ENCODE results near the gene TCFL5. TPM values are rescaled to one million over a fixed set of nuclear protein-coding genes. Genes with fewer than 3 reads are reported as not detected.

TCFL5 gene
- total RNA-seq, 1 donor from 2014 or later: 6.3 TPM

GRCh38 chr20:62806383-62807050, 55.1 kb downstream of the TCFL5 start:
- H3K9ac ChIP-seq (ENCODE audit: low read depth in 1 of 3, low read length in 3 of 3): peak overlapping the region in 2 of 3 donors; percentile 61 to 88
- no peaks in the 10 kb centered on the region for H3K27me3 ChIP-seq (ENCODE audit: control insufficient read depth in 3 of 3, insufficient read depth in 3 of 3, low read length in 3 of 3)
- H3K4me3 ChIP-seq (ENCODE audit: low read length in 3 of 3): peak overlapping the region; percentile 69 to 95 (median 77)
- peak overlapping the region; percentile 55 for H3K27ac ChIP-seq (ENCODE audit: low read depth, low read length)
- no peaks in the 10 kb centered on the region for H3K9me3 ChIP-seq (ENCODE audit: control insufficient read depth in 3 of 3, low read length in 3 of 3)
- peaks cover 26 to 36% (median 30%) of the 10 kb centered on the region in 3 donors for H3K36me3 ChIP-seq (ENCODE audit: control insufficient read depth in 3 of 3, insufficient read depth in 3 of 3, low read length in 3 of 3)
- peaks cover 41 to 47% (median 47%) of the 10 kb centered on the region in 3 donors for H3K4me1 ChIP-seq (ENCODE audit: control insufficient read depth in 3 of 3, insufficient read depth in 3 of 3, low read length in 3 of 3)

GRCh38 chr20:62805711-62806382, 55.8 kb downstream of the TCFL5 start:
- Histone ChIP-seq H3K4me3 (ENCODE audit: low read length in 3 of 3) (peak overlapping the region; percentile 69 to 95 (median 77)), H3K9me3 (ENCODE audit: control insufficient read depth in 3 of 3, low read length in 3 of 3) (no peaks in the 10 kb centered on the region), H3K9ac (ENCODE audit: low read depth in 1 of 3, low read length in 3 of 3) (peak overlapping the region; percentile 61 to 88 (median 75)), H3K36me3 (ENCODE audit: control insufficient read depth in 3 of 3, insufficient read depth in 3 of 3, low read length in 3 of 3) (peaks cover 31 to 32% (median 32%) of the 10 kb centered on the region in 3 donors), H3K27me3 (ENCODE audit: control insufficient read depth in 3 of 3, insufficient read depth in 3 of 3, low read length in 3 of 3) (no peaks in the 10 kb centered on the region), H3K27ac (ENCODE audit: low read depth, low read length) (peak overlapping the region; percentile 55), H3K4me1 (ENCODE audit: control insufficient read depth in 3 of 3, insufficient read depth in 3 of 3, low read length in 3 of 3) (peaks cover 45 to 54% (median 54%) of the 10 kb centered on the region in 3 donors)

- peak overlapping the region; percentile 61 to 88 (median 75) for H3K9ac ChIP-seq (ENCODE audit: low read depth in 1 of 3, low read length in 3 of 3)
- H3K36me3 ChIP-seq (ENCODE audit: control insufficient read depth in 3 of 3, insufficient read depth in 3 of 3, low read length in 3 of 3): peaks cover 27 to 30% (median 28%) of the 10 kb centered on the region in 3 donors
- no peaks in the 10 kb centered on the region for H3K9me3 ChIP-seq (ENCODE audit: control insufficient read depth in 3 of 3, low read length in 3 of 3)
- H3K27ac ChIP-seq (ENCODE audit: low read depth, low read length): peak overlapping the region; percentile 55
- peak overlapping the region; percentile 69 to 95 (median 89) for H3K4me3 ChIP-seq (ENCODE audit: low read length in 3 of 3)
- no peaks in the 10 kb centered on the region for H3K27me3 ChIP-seq (ENCODE audit: control insufficient read depth in 3 of 3, insufficient read depth in 3 of 3, low read length in 3 of 3)
- H3K4me1 ChIP-seq (ENCODE audit: control insufficient read depth in 3 of 3, insufficient read depth in 3 of 3, low read length in 3 of 3): peaks cover 45 to 57% (median 57%) of the 10 kb centered on the region in 3 donors
Observed at GRCh38 chr20:62805155-62805710, 56.4 kb downstream of the TCFL5 start.

GRCh38 chr20:62804627-62805154, 56.9 kb downstream of the TCFL5 start, which contains the start of gene OGFR:
Gene OGFR (plus strand): TSS chr20:62804835. CDS start chr20:62804860, 25 bp downstream.
- Histone ChIP-seq H3K9me3 (ENCODE audit: control insufficient read depth in 3 of 3, low read length in 3 of 3) (no peaks in the 10 kb centered on the region), H3K4me1 (ENCODE audit: control insufficient read depth in 3 of 3, insufficient read depth in 3 of 3, low read length in 3 of 3) (peaks cover 45 to 57% (median 57%) of the 10 kb centered on the region in 3 donors), H3K36me3 (ENCODE audit: control insufficient read depth in 3 of 3, insufficient read depth in 3 of 3, low read length in 3 of 3) (peaks cover 25 to 28% (median 26%) of the 10 kb centered on the region in 3 donors), H3K9ac (ENCODE audit: low read depth in 1 of 3, low read length in 3 of 3) (peak within 1 kb of the TSS; percentile 61 to 88 (median 75)), H3K27ac (ENCODE audit: low read depth, low read length) (peak within 1 kb of the TSS; percentile 55), H3K4me3 (ENCODE audit: low read length in 3 of 3) (peak within 1 kb of the TSS; percentile 70 to 95 (median 89)), H3K27me3 (ENCODE audit: control insufficient read depth in 3 of 3, insufficient read depth in 3 of 3, low read length in 3 of 3) (no peaks in the 10 kb centered on the region)

- H3K36me3 ChIP-seq (ENCODE audit: control insufficient read depth in 3 of 3, insufficient read depth in 3 of 3, low read length in 3 of 3): peaks cover 24 to 28% (median 25%) of the 10 kb centered on the region in 3 donors
- no peaks in the 10 kb centered on the region for H3K9me3 ChIP-seq (ENCODE audit: control insufficient read depth in 3 of 3, low read length in 3 of 3)
- H3K4me3 ChIP-seq (ENCODE audit: low read length in 3 of 3): peak overlapping the region; percentile 38 to 45 (median 41)
- peak overlapping the region; percentile 20 to 50 (median 45) for H3K9ac ChIP-seq (ENCODE audit: low read depth in 1 of 3, low read length in 3 of 3)
- H3K27ac ChIP-seq (ENCODE audit: low read depth, low read length): peak overlapping the region; percentile 44
- no peaks in the 10 kb centered on the region for H3K27me3 ChIP-seq (ENCODE audit: control insufficient read depth in 3 of 3, insufficient read depth in 3 of 3, low read length in 3 of 3)
- peaks cover 45 to 57% (median 57%) of the 10 kb centered on the region in 3 donors for H3K4me1 ChIP-seq (ENCODE audit: control insufficient read depth in 3 of 3, insufficient read depth in 3 of 3, low read length in 3 of 3)
Observed at GRCh38 chr20:62804021-62804626, 57.5 kb downstream of the TCFL5 start.

GRCh38 chr20:62802026-62802712, 59.5 kb downstream of the TCFL5 start:
- Histone ChIP-seq H3K9me3 (ENCODE audit: control insufficient read depth in 3 of 3, low read length in 3 of 3) (no peaks in the 10 kb centered on the region), H3K4me1 (ENCODE audit: control insufficient read depth in 3 of 3, insufficient read depth in 3 of 3, low read length in 3 of 3) (peaks cover 53 to 65% (median 61%) of the 10 kb centered on the region in 3 donors), H3K27me3 (ENCODE audit: control insufficient read depth in 3 of 3, insufficient read depth in 3 of 3, low read length in 3 of 3) (no peaks in the 10 kb centered on the region), H3K4me3 (ENCODE audit: low read length in 3 of 3) (peak overlapping the region in 2 of 3 donors; percentile 6 to 27), H3K27ac (ENCODE audit: low read depth, low read length) (peak overlapping the region; percentile 58), H3K36me3 (ENCODE audit: control insufficient read depth in 3 of 3, insufficient read depth in 3 of 3, low read length in 3 of 3) (peaks cover 27 to 30% (median 27%) of the 10 kb centered on the region in 3 donors), H3K9ac (ENCODE audit: low read depth in 1 of 3, low read length in 3 of 3) (peak overlapping the region in 2 of 3 donors; percentile 64 to 73)

DNA sequence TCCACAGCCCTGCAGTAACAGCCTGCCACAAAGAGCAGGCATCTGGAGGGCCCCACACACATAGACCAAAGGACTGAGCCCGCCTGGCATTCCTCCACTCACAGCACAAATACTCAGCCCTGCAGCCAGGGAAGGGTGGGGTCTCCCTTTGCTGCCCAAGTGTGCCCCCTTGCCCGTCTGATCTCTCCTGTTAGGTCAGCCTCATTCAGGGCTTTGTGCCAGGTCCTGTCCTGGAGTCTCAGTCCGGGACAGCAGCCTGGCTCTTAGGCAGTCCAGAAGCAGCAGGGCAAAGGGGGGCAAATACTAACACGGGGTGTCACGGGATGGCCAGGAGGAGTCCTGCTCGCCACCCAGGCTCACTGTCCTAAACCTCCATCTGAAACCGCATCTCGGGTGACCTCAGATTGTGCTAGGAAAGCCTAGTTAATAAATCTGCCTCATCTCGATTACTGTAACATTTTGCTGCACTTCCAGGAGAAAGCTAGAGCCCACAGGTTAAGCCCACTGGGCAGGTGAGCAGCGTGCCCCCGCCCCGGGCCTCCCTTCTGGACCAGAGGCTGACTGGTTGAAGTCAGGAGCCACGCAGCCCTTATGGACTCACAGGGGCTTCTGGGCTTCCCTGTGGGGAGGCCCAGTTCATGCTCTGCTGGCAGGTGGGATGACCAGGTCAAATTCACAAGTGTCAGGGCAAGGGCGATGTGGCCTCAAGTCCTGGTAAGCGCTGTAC, 60.2 kb downstream of the TCFL5 start:
- no peaks in the 10 kb centered on the region for H3K27me3 ChIP-seq (ENCODE audit: control insufficient read depth in 3 of 3, insufficient read depth in 3 of 3, low read length in 3 of 3)
- peaks cover 49 to 61% (median 57%) of the 10 kb centered on the region in 3 donors for H3K4me1 ChIP-seq (ENCODE audit: control insufficient read depth in 3 of 3, insufficient read depth in 3 of 3, low read length in 3 of 3)
- H3K9me3 ChIP-seq (ENCODE audit: control insufficient read depth in 3 of 3, low read length in 3 of 3): no peaks in the 10 kb centered on the region
- peaks cover 27 to 28% (median 27%) of the 10 kb centered on the region in 3 donors for H3K36me3 ChIP-seq (ENCODE audit: control insufficient read depth in 3 of 3, insufficient read depth in 3 of 3, low read length in 3 of 3)
- H3K9ac ChIP-seq (ENCODE audit: low read depth in 1 of 3, low read length in 3 of 3): peak overlapping the region in 1 of 3 donors; percentile 73
- H3K4me3 ChIP-seq (ENCODE audit: low read length in 3 of 3): peak overlapping the region in 1 of 3 donors; percentile 29
- H3K27ac ChIP-seq (ENCODE audit: low read depth, low read length): no peak overlapping the region

DNA sequence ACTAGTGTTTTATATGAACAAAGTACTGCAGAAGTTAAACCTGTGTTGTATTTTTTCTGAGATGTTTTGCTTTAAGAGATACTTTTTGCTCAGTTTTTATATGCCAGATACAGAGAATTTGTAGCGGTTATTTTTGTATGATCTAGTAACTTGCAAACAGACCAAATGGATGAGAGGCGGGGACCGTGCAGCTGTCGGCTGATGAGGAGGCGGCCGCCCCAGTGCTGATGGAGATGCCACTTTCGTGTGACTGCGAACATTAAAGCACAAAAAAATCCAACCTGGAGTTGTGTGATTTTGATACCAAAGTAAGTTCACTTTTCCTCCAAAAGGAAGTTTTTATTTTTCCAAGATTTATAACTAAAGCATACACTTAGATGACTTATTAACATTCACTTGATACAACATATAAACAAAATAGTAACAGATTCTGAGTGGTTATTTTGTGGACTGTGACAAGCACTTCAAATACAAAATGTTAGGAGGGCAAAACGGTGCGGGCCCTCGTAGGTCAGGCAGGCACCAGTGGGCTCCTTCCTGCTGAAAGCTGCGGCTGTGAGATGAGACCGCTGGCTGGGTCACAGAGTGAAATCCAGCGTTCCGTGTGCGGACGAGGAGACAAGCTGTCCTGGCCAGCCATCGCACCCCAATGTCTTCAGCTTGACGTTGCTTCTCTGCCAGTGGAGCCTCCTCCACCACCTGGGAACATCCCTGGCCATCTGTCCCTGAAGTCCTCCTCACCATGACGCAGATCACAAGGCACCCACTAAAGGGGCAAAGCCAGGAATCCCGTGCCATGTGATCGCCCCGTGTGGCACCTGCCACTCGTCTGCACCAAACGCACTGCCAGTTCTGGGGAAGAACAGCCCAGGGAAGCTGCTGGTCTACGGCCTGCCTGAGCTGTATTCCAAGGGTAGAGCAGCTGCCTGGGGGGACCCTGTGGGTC, 61.0 kb downstream of the TCFL5 start:
- peak overlapping the region; percentile 28 for H3K27ac ChIP-seq (ENCODE audit: low read depth, low read length)
- peaks cover 27 to 28% (median 27%) of the 10 kb centered on the region in 3 donors for H3K36me3 ChIP-seq (ENCODE audit: control insufficient read depth in 3 of 3, insufficient read depth in 3 of 3, low read length in 3 of 3)
- peaks cover 41 to 52% (median 49%) of the 10 kb centered on the region in 3 donors for H3K4me1 ChIP-seq (ENCODE audit: control insufficient read depth in 3 of 3, insufficient read depth in 3 of 3, low read length in 3 of 3)
- H3K9me3 ChIP-seq (ENCODE audit: control insufficient read depth in 3 of 3, low read length in 3 of 3): no peaks in the 10 kb centered on the region
- peak overlapping the region in 1 of 3 donors; percentile 73 for H3K9ac ChIP-seq (ENCODE audit: low read depth in 1 of 3, low read length in 3 of 3)
- H3K27me3 ChIP-seq (ENCODE audit: control insufficient read depth in 3 of 3, insufficient read depth in 3 of 3, low read length in 3 of 3): no peaks in the 10 kb centered on the region
- no peak overlapping the region for H3K4me3 ChIP-seq (ENCODE audit: low read length in 3 of 3)
